ENCODE results near the gene PSMG4. TPM values are rescaled to one million over a fixed set of nuclear protein-coding genes. Genes with fewer than 3 reads are reported as not detected.

Gene PSMG4
- total RNA-seq, 2 experiments from 2014 or later = 12.3 to 12.8 TPM

DNA sequence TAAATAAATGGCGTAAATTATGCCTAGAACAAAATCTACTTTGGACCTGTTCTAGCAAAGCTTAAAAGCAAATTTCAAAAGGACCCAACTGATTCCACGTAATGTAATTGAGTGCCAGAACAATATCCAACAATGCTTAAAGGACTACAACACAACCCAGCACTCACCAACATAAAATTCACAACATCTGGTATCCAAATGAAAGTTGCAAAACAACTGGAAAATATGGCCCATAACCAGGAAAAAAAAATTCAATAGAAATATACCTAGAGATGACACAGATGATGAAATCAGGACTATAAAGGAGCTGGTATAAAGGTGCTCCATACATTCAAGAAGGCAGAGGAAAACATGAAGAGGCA lies 45.4 kb upstream of the PSMG4 start:
- Mint-ChIP-seq H3K9me3 (no peaks in the 10 kb centered on the region), H3K27ac (no peak overlapping the region), H3K27me3 (peaks cover 50% of the 10 kb centered on the region), H3K4me3 (no peak overlapping the region), H3K4me1 (ENCODE audit: low read depth) (peaks cover 8% of the 10 kb centered on the region), H3K36me3 (ENCODE audit: low read depth) (no peaks in the 10 kb centered on the region)
- Histone ChIP-seq H3K4me1 (ENCODE audit: insufficient read depth, low read length) (peaks cover 12% of the 10 kb centered on the region), H3K36me3 (ENCODE audit: insufficient read depth, low read length) (no peaks in the 10 kb centered on the region), H3K9me3 (ENCODE audit: control insufficient read depth in 1 of 2, insufficient read depth in 1 of 2, low read length in 2 of 2) (no peaks in the 10 kb centered on the region), H3K27me3 (ENCODE audit: control insufficient read depth in 1 of 2, insufficient read depth in 2 of 2, low read length in 2 of 2) (peaks cover 7 to 19% of the 10 kb centered on the region in 2 experiments), H3K4me3 (ENCODE audit: low read length) (no peak overlapping the region), H3K27ac (ENCODE audit: low read depth in 1 of 2, low read length in 2 of 2) (no peak overlapping the region)
- DNase-seq (no peak), ATAC-seq (ENCODE audit: poor library complexity) (no peak)
- intact Hi-C loops (cut with DNase I, micrococcal nuclease) = no loop called here
- POLR2A ChIA-PET = no interaction called here
- TF ChIP-seq, protein P1, sequence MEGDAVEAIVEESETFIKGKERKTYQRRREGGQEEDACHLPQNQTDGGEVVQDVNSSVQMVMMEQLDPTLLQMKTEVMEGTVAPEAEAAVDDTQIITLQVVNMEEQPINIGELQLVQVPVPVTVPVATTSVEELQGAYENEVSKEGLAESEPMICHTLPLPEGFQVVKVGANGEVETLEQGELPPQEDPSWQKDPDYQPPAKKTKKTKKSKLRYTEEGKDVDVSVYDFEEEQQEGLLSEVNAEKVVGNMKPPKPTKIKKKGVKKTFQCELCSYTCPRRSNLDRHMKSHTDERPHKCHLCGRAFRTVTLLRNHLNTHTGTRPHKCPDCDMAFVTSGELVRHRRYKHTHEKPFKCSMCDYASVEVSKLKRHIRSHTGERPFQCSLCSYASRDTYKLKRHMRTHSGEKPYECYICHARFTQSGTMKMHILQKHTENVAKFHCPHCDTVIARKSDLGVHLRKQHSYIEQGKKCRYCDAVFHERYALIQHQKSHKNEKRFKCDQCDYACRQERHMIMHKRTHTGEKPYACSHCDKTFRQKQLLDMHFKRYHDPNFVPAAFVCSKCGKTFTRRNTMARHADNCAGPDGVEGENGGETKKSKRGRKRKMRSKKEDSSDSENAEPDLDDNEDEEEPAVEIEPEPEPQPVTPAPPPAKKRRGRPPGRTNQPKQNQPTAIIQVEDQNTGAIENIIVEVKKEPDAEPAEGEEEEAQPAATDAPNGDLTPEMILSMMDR (IDR thresholded peaks at IDR 0.05) = no peak
- CTCF ChIA-PET = no interaction called here

DNA sequence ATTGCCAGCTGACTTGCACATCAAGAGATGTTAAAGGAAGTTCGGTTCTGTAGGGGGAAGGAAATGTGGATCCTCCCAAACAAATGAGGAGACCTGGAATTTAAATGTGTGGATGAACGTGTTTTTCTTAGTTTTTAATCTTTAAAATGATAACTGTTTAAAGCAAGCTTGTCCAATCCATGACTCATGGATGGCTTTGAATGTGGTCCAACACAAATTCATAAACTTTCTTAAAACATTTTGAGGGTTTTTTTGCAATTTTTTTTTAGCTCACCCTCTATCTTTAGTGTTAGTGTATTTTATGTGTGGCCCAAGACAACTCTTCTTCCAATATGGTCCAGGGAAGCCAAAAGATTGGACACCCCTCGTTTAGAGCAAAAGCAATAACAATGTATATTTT lies 43.8 kb upstream of the PSMG4 start:
- no peak for ATAC-seq (ENCODE audit: poor library complexity)
- Histone ChIP-seq H3K36me3 (ENCODE audit: insufficient read depth, low read length) (no peaks in the 10 kb centered on the region), H3K27me3 (ENCODE audit: control insufficient read depth in 1 of 2, insufficient read depth in 2 of 2, low read length in 2 of 2) (peaks cover 11 to 27% of the 10 kb centered on the region in 2 experiments), H3K4me1 (ENCODE audit: insufficient read depth, low read length) (no peaks in the 10 kb centered on the region), H3K4me3 (ENCODE audit: low read length) (no peak overlapping the region), H3K9me3 (ENCODE audit: control insufficient read depth in 1 of 2, insufficient read depth in 1 of 2, low read length in 2 of 2) (no peaks in the 10 kb centered on the region), H3K27ac (ENCODE audit: low read depth in 1 of 2, low read length in 2 of 2) (no peak overlapping the region)
- Mint-ChIP-seq H3K4me1 (ENCODE audit: low read depth) (no peaks in the 10 kb centered on the region), H3K27me3 (peaks cover 51% of the 10 kb centered on the region), H3K9me3 (no peaks in the 10 kb centered on the region), H3K36me3 (ENCODE audit: low read depth) (no peaks in the 10 kb centered on the region), H3K4me3 (no peak overlapping the region), H3K27ac (no peak overlapping the region)
- ChIA-PET POLR2A (no interaction called here), CTCF (interaction anchor here (0.6 to 0.7 kb wide), 2 partner anchors 52 to 1743 kb away, joined by 3 read pairs; no protein-coding TSS in a partner anchor)
- intact Hi-C loops (cut with DNase I, micrococcal nuclease) = no loop called here
- TF ChIP-seq, protein P1 (IDR thresholded peaks at IDR 0.05) = no peak
- no peak for DNase-seq

DNA sequence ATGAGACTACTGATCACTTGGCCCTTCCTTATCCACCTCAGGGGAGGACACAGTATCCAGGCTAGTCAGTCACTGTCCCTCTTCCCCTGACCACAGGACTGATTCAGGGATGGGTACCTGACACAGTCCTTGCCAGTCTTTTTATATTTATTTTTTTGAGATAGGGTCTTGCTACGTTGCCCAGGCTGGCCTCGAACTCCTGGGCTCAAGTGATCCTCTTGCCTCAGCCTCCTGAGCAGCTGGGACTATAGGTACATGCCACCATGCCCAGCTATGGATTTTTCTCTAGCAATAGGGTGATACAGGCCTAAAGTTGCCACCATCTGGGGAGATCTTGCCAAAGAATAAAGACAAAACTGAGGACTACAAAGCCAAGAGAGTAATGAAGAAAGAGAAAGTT lies 41.5 kb upstream of the PSMG4 start:
- H3K36me3 Mint-ChIP-seq (ENCODE audit: low read depth) = no peaks in the 10 kb centered on the region
- ATAC-seq (ENCODE audit: poor library complexity) (no peak), DNase-seq (no peak)
- H3K27ac Mint-ChIP-seq = no peak overlapping the region
- no peaks in the 10 kb centered on the region for H3K4me1 Mint-ChIP-seq (ENCODE audit: low read depth)
- peaks cover 42% of the 10 kb centered on the region for H3K27me3 Mint-ChIP-seq
- Histone ChIP-seq H3K4me1 (ENCODE audit: insufficient read depth, low read length) (no peaks in the 10 kb centered on the region), H3K27ac (ENCODE audit: low read depth in 1 of 2, low read length in 2 of 2) (no peak overlapping the region), H3K27me3 (ENCODE audit: control insufficient read depth in 1 of 2, insufficient read depth in 2 of 2, low read length in 2 of 2) (peaks cover 14 to 27% of the 10 kb centered on the region in 2 experiments), H3K9me3 (ENCODE audit: control insufficient read depth in 1 of 2, insufficient read depth in 1 of 2, low read length in 2 of 2) (no peaks in the 10 kb centered on the region), H3K4me3 (ENCODE audit: low read length) (no peak overlapping the region), H3K36me3 (ENCODE audit: insufficient read depth, low read length) (no peaks in the 10 kb centered on the region)
- TF ChIP-seq, protein P1 (IDR thresholded peaks at IDR 0.05) = no peak
- intact Hi-C loops (cut with DNase I, micrococcal nuclease) = no loop called here
- H3K4me3 Mint-ChIP-seq = no peak overlapping the region
- no peaks in the 10 kb centered on the region for H3K9me3 Mint-ChIP-seq
- ChIA-PET CTCF (interaction anchor here (1.0 kb wide), 1 partner anchor 17 kb away, joined by 3 read pairs; no protein-coding TSS in a partner anchor), POLR2A (no interaction called here)
